Embryonic facial prominence (tissue), 1 donor: Measurements from ENCODE around the gene NEU4.
"Not testable (repeated sequence)": the region's sequence is repeated elsewhere in the genome, so short reads cannot be mapped to it uniquely, and the experiment has no call there.

Experiments
- DNase-seq: peaks from one replicate; pipeline ENCODE4 v3.0.0-alpha.2; 2016; ENCODE audit errors: extremely low spot score

NEU4 gene

GRCh38 chr2:241813644-241814392, 4.8 kb downstream of the NEU4 start:
- DNase-seq = no peak

DNA sequence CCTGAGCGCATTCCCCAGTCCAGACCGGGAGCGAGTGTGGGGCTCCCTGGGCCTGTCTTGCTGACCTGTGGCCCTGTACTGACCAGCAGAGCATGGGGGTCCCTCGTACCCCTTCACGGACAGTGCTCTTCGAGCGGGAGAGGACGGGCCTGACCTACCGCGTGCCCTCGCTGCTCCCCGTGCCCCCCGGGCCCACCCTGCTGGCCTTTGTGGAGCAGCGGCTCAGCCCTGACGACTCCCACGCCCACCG, 5.3 kb downstream of the NEU4 start:
- no peak for DNase-seq

DNA sequence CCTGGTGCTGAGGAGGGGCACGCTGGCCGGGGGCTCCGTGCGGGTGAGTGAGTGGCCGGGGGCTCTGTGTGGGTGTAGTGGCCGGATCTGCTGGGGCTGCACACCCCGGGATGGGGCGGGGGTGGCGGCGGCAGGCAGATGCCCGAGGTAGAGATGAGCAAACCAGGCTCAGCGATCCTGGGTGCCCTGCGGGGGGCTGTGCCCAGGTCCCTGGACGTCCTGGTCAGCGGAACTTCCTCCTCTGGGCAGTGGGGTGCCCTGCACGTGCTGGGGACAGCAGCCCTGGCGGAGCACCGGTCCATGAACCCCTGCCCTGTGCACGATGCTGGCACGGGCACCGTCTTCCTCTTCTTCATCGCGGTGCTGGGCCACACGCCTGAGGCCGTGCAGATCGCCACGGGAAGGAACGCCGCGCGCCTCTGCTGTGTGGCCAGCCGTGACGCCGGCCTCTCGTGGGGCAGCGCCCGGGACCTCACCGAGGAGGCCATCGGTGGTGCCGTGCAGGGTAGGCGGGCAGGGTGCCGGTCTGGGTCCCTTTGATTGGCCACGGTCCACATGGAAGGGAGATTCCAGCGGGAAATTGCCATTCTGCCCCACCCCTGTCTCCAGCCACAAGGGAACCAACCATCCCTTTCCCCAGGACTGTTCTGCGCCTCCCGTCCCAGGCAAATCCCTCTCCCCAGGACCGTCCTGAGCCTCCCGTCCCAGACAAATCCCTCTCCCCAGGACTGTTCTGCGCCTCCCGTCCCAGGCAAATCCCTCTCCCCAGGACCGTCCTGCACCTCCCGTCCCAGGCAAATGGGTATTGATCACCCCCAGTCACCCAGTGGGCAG, 5.9 kb downstream of the NEU4 start:
- DNase-seq = no peak

- no peak for DNase-seq
Measured at GRCh38 chr2:241815477-241816430, 6.8 kb downstream of the NEU4 start.

DNA sequence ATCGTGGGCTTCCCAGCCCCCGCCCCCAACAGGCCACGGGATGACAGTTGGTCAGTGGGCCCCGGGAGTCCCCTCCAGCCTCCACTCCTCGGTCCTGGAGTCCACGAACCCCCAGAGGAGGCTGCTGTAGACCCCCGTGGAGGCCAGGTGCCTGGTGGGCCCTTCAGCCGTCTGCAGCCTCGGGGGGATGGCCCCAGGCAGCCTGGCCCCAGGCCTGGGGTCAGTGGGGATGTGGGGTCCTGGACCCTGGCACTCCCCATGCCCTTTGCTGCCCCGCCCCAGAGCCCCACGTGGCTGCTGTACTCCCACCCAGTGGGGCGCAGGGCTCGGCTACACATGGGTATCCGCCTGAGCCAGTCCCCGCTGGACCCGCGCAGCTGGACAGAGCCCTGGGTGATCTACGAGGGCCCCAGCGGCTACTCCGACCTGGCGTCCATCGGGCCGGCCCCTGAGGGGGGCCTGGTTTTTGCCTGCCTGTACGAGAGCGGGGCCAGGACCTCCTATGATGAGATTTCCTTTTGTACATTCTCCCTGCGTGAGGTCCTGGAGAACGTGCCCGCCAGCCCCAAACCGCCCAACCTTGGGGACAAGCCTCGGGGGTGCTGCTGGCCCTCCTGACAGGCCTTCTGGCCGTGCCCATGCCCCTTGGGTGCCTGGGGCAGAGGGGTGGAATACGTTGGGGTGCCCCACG, 7.6 kb downstream of the NEU4 start:
- DNase-seq = no peak

DNA sequence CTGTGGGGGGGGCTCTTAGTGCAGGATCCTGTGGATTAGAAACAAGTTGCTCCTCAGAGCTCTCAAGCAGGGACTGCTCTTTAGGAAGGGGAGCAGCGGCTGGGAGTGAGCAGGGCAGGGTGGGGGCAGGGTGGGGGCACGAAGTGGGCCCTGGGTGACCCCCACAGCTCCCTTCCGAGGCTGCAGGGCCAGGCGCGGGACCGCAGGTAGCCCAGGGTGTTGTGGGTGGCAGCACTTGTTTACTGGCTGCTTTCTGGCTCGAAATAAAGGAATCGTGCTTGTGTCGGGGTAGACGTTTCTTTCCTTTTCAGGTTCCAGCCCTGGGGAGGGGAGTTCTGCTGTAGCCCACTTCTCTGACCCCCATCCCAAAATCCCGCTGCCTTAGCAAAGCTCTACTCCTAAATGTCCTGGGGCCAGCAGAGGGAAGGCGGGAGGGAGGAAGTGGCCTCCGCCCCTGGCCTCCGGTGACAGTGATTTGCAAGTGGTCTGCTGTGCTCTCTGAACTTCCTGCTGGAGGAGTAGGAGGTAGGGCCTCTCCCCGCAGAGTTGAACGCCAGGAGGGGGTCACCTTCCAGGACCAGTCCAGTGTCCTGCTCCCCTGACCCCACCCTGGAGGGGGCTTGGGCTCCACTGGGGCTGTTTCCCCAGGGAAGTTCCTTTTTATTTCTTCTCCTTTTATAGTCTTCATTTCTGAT, 8.3 kb downstream of the NEU4 start:
- no peak for DNase-seq

GRCh38 chr2:241817821-241818215, 8.8 kb downstream of the NEU4 start:
- not testable (repeated sequence) for DNase-seq

- no peak for DNase-seq
Measured at GRCh38 chr2:241818229-241818942, 9.4 kb downstream of the NEU4 start.

- DNase-seq = no peak
Measured at GRCh38 chr2:241818943-241819270, 9.9 kb downstream of the NEU4 start.

DNA sequence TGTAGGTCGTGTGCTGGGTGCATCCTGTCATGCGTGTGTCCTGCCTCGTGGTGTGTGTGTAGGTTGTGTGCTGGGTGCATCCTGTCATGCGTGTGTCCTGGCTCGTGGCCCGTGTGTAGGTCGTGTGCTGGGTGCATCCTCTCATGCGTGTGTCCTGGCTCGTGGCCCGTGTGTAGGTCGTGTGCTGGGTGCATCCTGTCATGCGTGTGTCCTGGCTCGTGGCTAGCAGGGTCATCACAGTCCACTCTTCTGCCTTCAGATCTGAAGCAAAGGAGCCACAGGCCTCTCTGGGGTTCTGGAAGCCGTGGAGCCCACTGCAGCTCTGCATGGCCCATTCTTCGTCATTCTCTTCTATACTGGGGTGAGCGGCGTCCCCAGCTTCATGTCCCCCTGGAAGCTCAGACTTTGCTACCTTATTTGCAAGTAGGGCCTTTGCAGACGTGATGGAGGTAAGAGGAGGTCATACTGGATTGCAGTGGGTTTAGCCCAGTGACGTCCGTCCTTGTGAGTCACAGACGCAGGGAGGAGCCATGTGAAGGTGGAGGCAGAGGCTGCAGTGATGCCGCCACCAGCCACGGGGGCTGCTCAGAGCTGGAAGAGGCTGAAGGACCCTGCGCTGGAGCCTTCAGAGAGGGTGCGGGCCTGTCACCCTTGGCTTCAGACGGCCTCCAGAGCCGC, 11.1 kb downstream of the NEU4 start:
- not testable (repeated sequence) for DNase-seq

GRCh38 chr2:241820625-241821384, 11.8 kb downstream of the NEU4 start:
- no peak for DNase-seq

DNA sequence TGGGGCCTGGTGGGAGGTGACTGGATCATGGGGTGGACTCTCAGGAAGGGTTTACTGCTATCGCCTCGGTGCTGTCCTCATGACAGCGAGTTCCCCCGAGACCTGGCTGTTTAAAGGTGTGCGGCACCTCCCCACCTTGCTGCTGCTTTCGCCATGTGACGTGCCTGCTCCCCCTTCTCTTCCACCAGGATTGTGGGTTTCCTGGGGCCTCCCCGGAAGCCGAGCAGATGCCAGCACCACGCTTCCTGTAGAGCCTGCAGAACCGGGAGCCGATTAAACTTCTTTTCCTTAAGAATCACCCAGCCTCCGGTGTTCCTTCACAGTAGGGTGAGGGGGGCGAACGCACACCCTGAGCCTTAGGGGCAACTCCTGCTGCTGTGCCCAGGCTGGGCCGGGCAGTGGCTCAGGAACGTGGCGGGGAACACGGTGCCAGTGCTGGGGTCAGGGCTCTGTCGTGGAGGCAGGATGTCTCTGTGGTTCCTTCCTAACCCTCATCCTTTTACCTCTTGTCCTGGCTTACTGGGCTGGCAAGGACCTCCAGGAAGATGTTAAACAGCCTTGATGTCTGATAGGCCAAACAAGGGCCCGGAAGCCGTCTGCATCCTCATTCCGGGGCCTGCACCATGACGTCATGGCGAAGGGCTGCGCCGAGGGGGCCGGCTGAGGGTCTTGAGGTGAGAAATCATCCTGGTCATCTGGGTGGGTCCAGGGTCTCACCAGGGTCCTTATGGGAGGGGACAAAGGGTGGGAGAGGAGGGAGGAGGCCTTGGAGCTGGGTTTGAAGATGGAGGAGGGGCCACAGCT, 12.7 kb downstream of the NEU4 start:
- no peak for DNase-seq

- no peak for DNase-seq
Measured at GRCh38 chr2:241822264-241822623, 13.3 kb downstream of the NEU4 start.

DNA sequence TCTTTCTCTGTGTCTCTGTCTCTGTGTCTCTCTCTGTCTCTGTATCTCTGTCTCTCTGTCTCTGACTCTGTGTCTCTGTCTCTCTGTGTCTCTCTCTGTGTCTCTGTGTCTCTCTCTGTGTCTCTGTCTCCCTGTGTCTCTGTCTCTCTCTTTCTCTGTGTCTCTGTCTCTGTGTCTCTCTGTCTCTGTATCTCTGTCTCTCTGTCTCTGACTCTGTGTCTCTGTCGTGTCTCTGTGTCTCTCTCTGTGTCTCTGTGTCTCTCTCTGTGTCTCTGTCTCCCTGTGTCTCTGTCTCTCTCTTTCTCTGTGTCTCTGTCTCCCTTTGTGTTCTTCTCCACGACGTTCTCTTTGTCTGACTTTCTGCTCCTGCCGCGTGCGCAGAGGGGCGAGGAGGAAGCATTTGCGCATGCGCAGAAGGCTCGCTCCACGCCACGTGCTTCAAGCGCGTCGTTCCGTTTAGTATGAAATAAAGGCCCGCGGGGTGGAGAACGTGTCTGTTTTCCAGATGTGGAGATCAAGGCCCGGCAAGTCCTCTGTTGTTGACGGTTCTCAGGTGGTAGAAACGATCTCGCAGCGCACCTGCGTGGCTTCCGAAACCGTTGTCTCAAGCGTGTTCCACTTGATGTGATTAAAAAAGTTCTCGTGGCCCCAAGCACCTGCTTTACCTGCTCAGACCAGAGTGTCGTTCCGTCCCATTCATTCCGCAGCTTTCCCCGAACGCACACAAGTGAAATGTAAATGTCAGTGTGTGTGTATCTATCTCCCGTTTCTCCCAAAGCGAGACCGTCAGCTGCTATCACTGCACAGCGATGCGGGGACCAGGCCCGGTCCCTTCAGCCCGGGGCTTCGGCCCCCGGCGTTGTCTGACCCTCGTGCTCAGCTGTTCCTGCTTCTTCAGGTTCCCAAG, 14.8 kb downstream of the NEU4 start:
- DNase-seq = not testable (repeated sequence)

DNA sequence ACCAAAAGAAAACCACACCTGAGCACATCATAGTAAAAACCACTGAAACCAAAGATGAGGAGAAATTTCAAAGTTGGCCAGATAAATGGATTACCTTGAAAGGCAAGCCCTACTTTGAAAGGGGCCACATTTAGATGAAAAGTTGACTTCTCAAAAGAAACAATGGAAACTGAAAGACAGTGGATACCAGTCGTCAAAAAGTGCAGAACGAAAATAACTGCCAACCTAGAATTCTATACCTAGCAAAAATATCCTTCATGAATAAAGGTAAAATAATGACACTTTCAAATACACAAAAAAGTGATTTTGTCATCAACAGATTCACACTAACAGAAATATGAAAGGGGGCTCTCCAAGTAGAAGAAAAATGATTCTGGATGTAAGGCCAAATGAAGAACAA, 18.4 kb downstream of the NEU4 start:
- DNase-seq = no peak

DNA sequence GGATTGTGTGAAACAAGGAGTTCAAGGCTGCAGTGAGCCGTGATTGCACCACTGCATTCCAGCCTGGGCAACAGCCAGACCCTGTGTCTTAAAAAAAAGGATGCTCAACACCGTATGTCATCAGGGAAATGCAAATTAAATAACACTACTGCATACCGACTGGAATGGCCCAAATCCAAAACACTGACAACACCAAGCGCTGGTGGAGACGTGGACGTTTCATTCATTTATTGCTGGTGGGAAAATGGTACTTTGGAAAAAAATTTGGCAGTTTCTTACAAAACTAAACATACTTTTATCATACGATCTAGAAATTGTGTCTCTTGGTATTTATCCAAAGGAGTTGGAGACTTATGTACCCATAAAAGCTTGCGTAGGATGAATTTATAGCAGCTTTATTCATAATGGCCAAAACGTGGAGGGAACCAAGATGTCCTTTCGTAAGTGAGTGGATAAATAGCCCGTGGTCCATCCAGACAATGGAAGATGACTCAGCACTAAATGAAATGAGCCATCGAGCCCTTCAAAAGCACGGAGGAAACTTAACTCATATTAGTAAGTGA, 24.2 kb downstream of the NEU4 start:
- no peak for DNase-seq
